Kidney glomerular epithelial cell (primary cell): ENCODE measurements around the gene ELOVL2.
"Not testable (repeated sequence)": the region's sequence is repeated elsewhere in the genome, so short reads cannot be mapped to it uniquely, and the experiment has no call there.

Experiments used
- DNase-seq: peaks from one replicate; lab custom pipeline; 2025; lab: John Stamatoyannopoulos, UW

ELOVL2 gene

GRCh38 chr6:11021003-11021402 lies 23.1 kb downstream of the ELOVL2 start:
- no peak for DNase-seq

- no peak for DNase-seq
These were observed 25.9 kb downstream of the ELOVL2 start for GRCh38 chr6:11018225-11018624.

- no peak for DNase-seq
These were observed 27.0 kb downstream of the ELOVL2 start for GRCh38 chr6:11017090-11017489.

- DNase-seq: no peak
These were observed 27.7 kb downstream of the ELOVL2 start for GRCh38 chr6:11016452-11016851.

GRCh38 chr6:11015102-11015501 lies 29.0 kb downstream of the ELOVL2 start:
- DNase-seq: no peak

GRCh38 chr6:11013721-11014070 lies 30.4 kb downstream of the ELOVL2 start:
- no peak for DNase-seq

GRCh38 chr6:11012976-11013720 lies 31.0 kb downstream of the ELOVL2 start:
- DNase-seq: no peak

- no peak for DNase-seq
These were observed 31.8 kb downstream of the ELOVL2 start for GRCh38 chr6:11012295-11012754.

GRCh38 chr6:11011787-11012234 lies 32.3 kb downstream of the ELOVL2 start:
- DNase-seq: peak; percentile 11

- DNase-seq: peak; percentile 71
These were observed 34.8 kb downstream of the ELOVL2 start for GRCh38 chr6:11009353-11009752.

- DNase-seq: no peak
These were observed 35.3 kb downstream of the ELOVL2 start for GRCh38 chr6:11008821-11009220.

GRCh38 chr6:11007715-11008608 lies 36.1 kb downstream of the ELOVL2 start:
- peak; percentile 47 for DNase-seq

GRCh38 chr6:11006061-11006460 lies 38.0 kb downstream of the ELOVL2 start:
- no peak for DNase-seq

GRCh38 chr6:11003297-11003696 lies 40.8 kb downstream of the ELOVL2 start:
- DNase-seq: not testable (repeated sequence)

- no peak for DNase-seq
These were observed 41.9 kb downstream of the ELOVL2 start for GRCh38 chr6:11002176-11002575.

GRCh38 chr6:10999994-11000393 lies 44.1 kb downstream of the ELOVL2 start:
- peak; percentile 13 for DNase-seq

- DNase-seq: no peak
These were observed 48.9 kb downstream of the ELOVL2 start for GRCh38 chr6:10995114-10995707.

GRCh38 chr6:10993896-10994295 lies 50.2 kb downstream of the ELOVL2 start:
- no peak for DNase-seq

- no peak for DNase-seq
These were observed 53.0 kb downstream of the ELOVL2 start for GRCh38 chr6:10991115-10991514.

GRCh38 chr6:10989587-10989986 lies 54.5 kb downstream of the ELOVL2 start:
- DNase-seq: no peak

GRCh38 chr6:10984959-10985358 lies 59.1 kb downstream of the ELOVL2 start:
- not testable (repeated sequence) for DNase-seq

GRCh38 chr6:10981409-10981808 lies 62.7 kb downstream of the ELOVL2 start:
- no peak for DNase-seq

- DNase-seq: no peak
These were observed 64.5 kb downstream of the ELOVL2 start for GRCh38 chr6:10979603-10980002.
